Esophagus muscularis mucosa (tissue), 4 donors: ENCODE results near the gene ANKRD18A. TPM values are rescaled to one million over a fixed set of nuclear protein-coding genes. Genes with fewer than 3 reads are reported as not detected.
A peak's percentile ranks its signal among the peaks of the same experiment; 100 is the strongest.

Source experiments
- DNase-seq: peaks from one replicate; pipeline ENCODE4 v3.0.0-alpha.2; 2017; ENCODE audit errors: extremely low spot score
- H3K27ac ChIP-seq, 4 donors: fragments of 200-600 bp; sonication (generic); replicated peaks in 1 of 4; 1 replicate in 3 of 4; 2 replicates in 1 of 4; pipeline ENCODE4 v1.5.1; 2016 to 2019; ENCODE audit warnings: mild to moderate bottlenecking in 1 of 4
- H3K27me3 ChIP-seq, 4 donors: fragments of 200-600 bp; sonication (generic); one replicate each; pipeline versions ENCODE4 v1.5.1 to v1.6.0; 2016 to 2019
- H3K36me3 ChIP-seq, 4 donors: fragments of 200-600 bp; sonication (generic); one replicate each; pipeline ENCODE4 v1.5.1; 2016 to 2019
- H3K4me1 ChIP-seq, 4 donors: fragments of 200-600 bp; sonication (generic); one replicate each; pipeline ENCODE4 v1.5.1; 2016 to 2019
- H3K4me3 ChIP-seq, 4 donors: fragments of 200-600 bp; sonication (generic); 1 replicate in 2 of 4; 2 replicates in 2 of 4; pipeline ENCODE4 v1.5.1; 2016 to 2019; ENCODE audit warnings: mild to moderate bottlenecking in 4 of 4, moderate library complexity in 1 of 4
- H3K9me3 ChIP-seq, 4 donors: fragments of 200-600 bp; sonication (generic); 1 replicate in 3 of 4; 2 replicates in 1 of 4; pipeline ENCODE4 v1.5.1; 2016 to 2019
- EP300 ChIP-seq: sonication (generic); formaldehyde crosslinking; IDR thresholded peaks from one replicate; pipeline ENCODE4 v1.6.1; 2017; ENCODE audit warnings: antibody characterized with exemption
- POLR2A ChIP-seq: fragments of 450-650 bp; IDR thresholded peaks from one replicate; pipeline ENCODE4 v1.6.1; 2017; ENCODE audit warnings: antibody characterized with exemption, moderate library complexity, mild to moderate bottlenecking, low read depth
- POLR2AphosphoS5 ChIP-seq, 2 donors: sonication (generic); formaldehyde crosslinking; IDR thresholded peaks; one replicate each; pipeline ENCODE4 v1.6.1; 2017; ENCODE audit warnings: antibody characterized with exemption in 2 of 2
- WGBS: methylation state at CpG from one replicate; pipeline ENCODE4 v1.1.5; 2018; 5-methylcytosine and 5-hydroxymethylcytosine counted together
- intact Hi-C: fragments of 100-400 bp; cut with DNase I; formaldehyde crosslinking; loops from one replicate; pipeline ENCODE4 v1.15.1; 2023
- total RNA-seq, 4 donors: library from RNA; depleted of rRNA; stranded (reverse); fragments of >200 nt; gene quantifications; one replicate each; pipeline versions ENCODE4 v1.1.0 to v1.2.1, GENCODE V29; 2016
- TF ChIP-seq, protein P1 (sequence below), 3 experiments: fragments of 200-600 bp in 2 of 3; fragments of 450-650 bp in 1 of 3; sonication (generic) in 2 of 3; IDR thresholded peaks; one replicate each; pipeline ENCODE4 v1.5.1; 2017 to 2019; ENCODE audit warnings: antibody characterized with exemption in 3 of 3, mild to moderate bottlenecking in 2 of 3, moderate library complexity in 1 of 3

Gene ANKRD18A
- total RNA-seq = under 1 TPM in 3 of 4 donors, not detected in 1; 0.11 to 0.58 (median 0.17) TPM

- Histone ChIP-seq H3K27ac (peak within 1 kb of the TSS in 3 of 4 donors; percentile 36 to 68 (median 55)), H3K27me3 (peaks cover 0 to 69% (median 30%) of the 10 kb centered on the region in 4 donors)
- WGBS = 2% methylated on average over 20 of the region's 76 CpGs
Measured at GRCh38 chr9:38620483-38621433, at the start of gene ANKRD18A. Gene ANKRD18A, minus strand, starts transcription at chr9:38620596. Its CDS starts 311 bp downstream, at chr9:38620285.

GRCh38 chr9:38668791-38669466 is 48.5 kb upstream of the ANKRD18A start:
- H3K27me3 ChIP-seq = no peaks in the 10 kb centered on the region
- H3K36me3 ChIP-seq = no peaks in the 10 kb centered on the region
- H3K4me3 ChIP-seq = no peak overlapping the region
- intact Hi-C loops = no loop called here
- no peak overlapping the region for H3K27ac ChIP-seq
- TF ChIP-seq POLR2AphosphoS5 (IDR thresholded peaks at IDR 0.05) = no peak
- TF ChIP-seq EP300 = no peak
- no peak for TF ChIP-seq POLR2A
- TF ChIP-seq, protein P1, sequence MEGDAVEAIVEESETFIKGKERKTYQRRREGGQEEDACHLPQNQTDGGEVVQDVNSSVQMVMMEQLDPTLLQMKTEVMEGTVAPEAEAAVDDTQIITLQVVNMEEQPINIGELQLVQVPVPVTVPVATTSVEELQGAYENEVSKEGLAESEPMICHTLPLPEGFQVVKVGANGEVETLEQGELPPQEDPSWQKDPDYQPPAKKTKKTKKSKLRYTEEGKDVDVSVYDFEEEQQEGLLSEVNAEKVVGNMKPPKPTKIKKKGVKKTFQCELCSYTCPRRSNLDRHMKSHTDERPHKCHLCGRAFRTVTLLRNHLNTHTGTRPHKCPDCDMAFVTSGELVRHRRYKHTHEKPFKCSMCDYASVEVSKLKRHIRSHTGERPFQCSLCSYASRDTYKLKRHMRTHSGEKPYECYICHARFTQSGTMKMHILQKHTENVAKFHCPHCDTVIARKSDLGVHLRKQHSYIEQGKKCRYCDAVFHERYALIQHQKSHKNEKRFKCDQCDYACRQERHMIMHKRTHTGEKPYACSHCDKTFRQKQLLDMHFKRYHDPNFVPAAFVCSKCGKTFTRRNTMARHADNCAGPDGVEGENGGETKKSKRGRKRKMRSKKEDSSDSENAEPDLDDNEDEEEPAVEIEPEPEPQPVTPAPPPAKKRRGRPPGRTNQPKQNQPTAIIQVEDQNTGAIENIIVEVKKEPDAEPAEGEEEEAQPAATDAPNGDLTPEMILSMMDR (IDR thresholded peaks at IDR 0.05) = no peak
- DNase-seq = no peak
- H3K9me3 ChIP-seq = no peaks in the 10 kb centered on the region
- 77% methylated on average over 9 of the region's 10 CpGs for WGBS
- H3K4me1 ChIP-seq = peaks cover 0 to 9% (median 6%) of the 10 kb centered on the region in 4 donors

More at GRCh38 chr9:38620483-38621433, at the start of gene ANKRD18A:
- Histone ChIP-seq H3K36me3 (no peaks in the 10 kb centered on the region), H3K4me3 (peak within 1 kb of the TSS; percentile 51 to 65 (median 55)), H3K9me3 (peaks cover 0 to 9% (median 5%) of the 10 kb centered on the region in 4 donors), H3K4me1 (peaks cover 17 to 32% (median 29%) of the 10 kb centered on the region in 4 donors)
- intact Hi-C loops = no loop called here
- TF ChIP-seq POLR2AphosphoS5 (IDR thresholded peaks at IDR 0.05) (peak in 1 of 2 donors; percentile 24), POLR2A (no peak)
- TF ChIP-seq, protein P1 (IDR thresholded peaks at IDR 0.05) = peak; percentile 51 to 73 (median 53)
- DNase-seq = no peak

DNA sequence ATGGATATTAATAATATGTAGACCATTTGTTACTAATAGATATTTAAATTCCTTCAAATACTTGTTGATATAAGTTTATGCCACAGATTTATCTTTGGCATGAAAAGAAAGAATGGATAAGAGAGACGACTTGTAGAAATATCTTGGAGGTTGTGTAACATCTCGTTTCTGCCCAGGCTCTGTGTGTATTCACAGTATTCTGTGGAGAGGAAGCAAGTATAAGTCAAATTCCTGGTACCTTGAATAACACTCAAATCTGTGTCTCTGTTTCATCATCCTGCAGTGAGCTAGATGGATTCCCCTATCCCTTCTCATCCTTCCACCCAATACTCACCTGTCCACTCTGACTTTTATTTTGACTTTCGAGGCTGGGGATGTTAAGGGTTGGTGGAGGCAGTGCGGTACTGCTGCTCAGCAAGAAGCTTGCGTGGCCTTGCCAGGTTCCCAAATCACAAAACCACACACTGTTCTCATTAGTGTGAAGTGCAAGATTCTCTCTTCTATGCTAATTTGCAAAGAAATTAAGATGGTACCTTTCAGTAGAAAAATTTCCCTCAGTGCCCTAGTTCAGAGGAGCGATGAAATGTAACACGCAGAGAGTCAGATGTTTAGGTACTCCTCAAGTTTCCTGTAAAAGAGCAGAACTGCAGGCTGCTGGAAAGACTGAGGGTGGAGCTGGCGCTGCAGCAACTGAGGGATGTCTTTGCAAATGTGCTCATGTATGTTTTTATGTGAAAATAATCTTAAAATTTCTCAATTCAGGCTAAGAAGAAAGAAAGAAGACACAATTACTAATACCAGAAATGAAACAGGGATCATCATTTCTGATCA is 42.6 kb upstream of the ANKRD18A start:
- WGBS = 66% methylated on average over 8 of the region's 8 CpGs
- H3K27me3 ChIP-seq = no peaks in the 10 kb centered on the region
- H3K4me1 ChIP-seq = no peaks in the 10 kb centered on the region
- H3K27ac ChIP-seq = no peak overlapping the region
- no peaks in the 10 kb centered on the region for H3K9me3 ChIP-seq
- intact Hi-C loops = no loop called here
- H3K4me3 ChIP-seq = no peak overlapping the region
- no peak for TF ChIP-seq POLR2AphosphoS5 (IDR thresholded peaks at IDR 0.05)
- no peak for TF ChIP-seq EP300
- TF ChIP-seq, protein P1 (IDR thresholded peaks at IDR 0.05) = peak in 1 of 3 experiments; percentile 18
- no peak for TF ChIP-seq POLR2A
- no peaks in the 10 kb centered on the region for H3K36me3 ChIP-seq
- no peak for DNase-seq

DNA sequence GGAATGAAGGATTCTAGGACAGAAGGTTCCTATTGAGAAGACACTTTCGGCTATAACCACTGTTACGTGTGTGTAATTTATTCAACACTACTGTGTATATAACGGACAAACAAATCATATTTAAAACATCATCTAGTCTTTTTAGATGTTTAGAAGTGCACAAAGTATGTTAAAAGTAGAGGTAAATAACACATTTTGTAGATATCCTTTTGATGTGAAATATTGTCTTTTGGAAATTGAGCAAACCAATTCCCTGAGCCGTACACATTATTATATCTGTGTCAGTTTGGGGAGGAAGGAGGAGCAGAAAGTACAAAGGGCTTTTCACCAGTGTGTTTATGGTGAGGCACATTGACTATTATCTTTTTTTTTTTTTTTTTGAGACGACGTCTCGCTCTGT is 39.1 kb upstream of the ANKRD18A start:
- Histone ChIP-seq H3K27ac (no peak overlapping the region), H3K4me3 (no peak overlapping the region), H3K4me1 (no peaks in the 10 kb centered on the region), H3K9me3 (no peaks in the 10 kb centered on the region), H3K27me3 (peaks cover 0 to 5% (median 0%) of the 10 kb centered on the region in 4 donors), H3K36me3 (no peaks in the 10 kb centered on the region)
- WGBS = 78% methylated on average over 7 of the region's 7 CpGs
- intact Hi-C loops = no loop called here
- DNase-seq = peak; percentile 12
- no peak for TF ChIP-seq EP300
- TF ChIP-seq POLR2AphosphoS5 (IDR thresholded peaks at IDR 0.05) = no peak
- TF ChIP-seq POLR2A = no peak
- TF ChIP-seq, protein P1 (IDR thresholded peaks at IDR 0.05) = no peak
